SK-N-SH (cell line): ENCODE data around the gene SPG11. TPM values are rescaled to one million over a fixed set of nuclear protein-coding genes. Genes with fewer than 3 reads are reported as not detected.

Source experiments
- CTCF ChIA-PET: fragments of 300-600, 350-600 bp; formaldehyde crosslinking; extraction: SDS; loops from one replicate; lab custom pipeline; 2021; lab: Yijun Ruan, JAX
- POLR2A ChIA-PET: fragments of 350-600 bp; sonication (Branson Sonifier 250); formaldehyde crosslinking; extraction: SDS; loops from one replicate; lab custom pipeline; 2020; ENCODE audit warnings: antibody characterized with exemption, inconsistent platforms; lab: Yijun Ruan, JAX
- DNase-seq: peaks from one replicate; pipeline ENCODE4 v3.0.0; 2012
- H2AFZ ChIP-seq: fragments of 200-600 bp; sonication (generic); 2 replicates; pipeline ENCODE4 v1.8.1; 2016; ENCODE audit warnings: antibody characterized with exemption, mild to moderate bottlenecking, low read depth
- H3F3A ChIP-seq: fragments of 200-600 bp; sonication (generic); replicated peaks from 2 replicates; pipeline ENCODE3; 2016; ENCODE audit warnings: antibody characterized with exemption, mild to moderate bottlenecking; ENCODE audit not compliant: insufficient read depth
- H3K27ac ChIP-seq, 2 experiments: fragments of 200-500 bp in 1 of 2; fragments of 200-600 bp in 1 of 2; sonication (Bioruptor generic) in 1 of 2; sonication (generic), shearing (Covaris generic) in 1 of 2; 2 replicates each; pipeline versions ENCODE4 v1.5.1 to v1.6.1; 2014 to 2016; ENCODE audit warnings: low read depth in 2 of 2, inconsistent platforms in 1 of 2, low read length in 1 of 2, mild to moderate bottlenecking in 1 of 2, mixed read lengths in 1 of 2
- H3K27me3 ChIP-seq: fragments of 200-600 bp; sonication (generic), shearing (Covaris generic); 2 replicates; pipeline ENCODE4 v1.6.1; 2016; ENCODE audit warnings: mixed run types; ENCODE audit not compliant: insufficient read depth
- H3K36me3 ChIP-seq, 2 experiments: fragments of 200-500 bp in 1 of 2; fragments of 200-600 bp in 1 of 2; sonication (Bioruptor generic) in 1 of 2; sonication (generic) in 1 of 2; replicated peaks in 1 of 2; 2 replicates each; pipeline versions ENCODE3 to v1.5.1; 2014 to 2016; ENCODE audit warnings: low read length in 1 of 2, mild to moderate bottlenecking in 1 of 2; ENCODE audit not compliant: insufficient read depth in 2 of 2, control insufficient read depth in 1 of 2
- H3K4me1 ChIP-seq, 2 experiments: fragments of 200-500 bp in 1 of 2; fragments of 200-600 bp in 1 of 2; sonication (Bioruptor generic) in 1 of 2; sonication (generic), shearing (Covaris generic) in 1 of 2; 2 replicates each; pipeline versions ENCODE4 v1.5.1 to v1.6.1; 2014 to 2016; ENCODE audit warnings: low read depth in 1 of 2, low read length in 1 of 2, mixed run types in 1 of 2; ENCODE audit not compliant: insufficient read depth in 2 of 2, control insufficient read depth in 1 of 2
- H3K4me2 ChIP-seq: fragments of 200-600 bp; sonication (generic), shearing (Covaris generic); 2 replicates; pipeline ENCODE4 v1.6.1; 2017; ENCODE audit warnings: mixed run types
- H3K4me3 ChIP-seq, 2 experiments: fragments of 200-500 bp in 1 of 2; fragments of 200-600 bp in 1 of 2; sonication (Bioruptor generic) in 1 of 2; sonication (generic), shearing (Covaris generic) in 1 of 2; 2 replicates each; pipeline versions ENCODE4 v1.5.1 to v1.8.1; 2014 to 2016; ENCODE audit warnings: low read depth in 2 of 2, inconsistent platforms in 1 of 2, low read length in 1 of 2, mild to moderate bottlenecking in 1 of 2, mixed read lengths in 1 of 2, moderate library complexity in 1 of 2
- H3K79me2 ChIP-seq: fragments of 200-600 bp; sonication (generic); 2 replicates; pipeline ENCODE4 v1.8.1; 2017; ENCODE audit warnings: mild to moderate bottlenecking; ENCODE audit not compliant: insufficient read depth
- H3K9ac ChIP-seq: fragments of 200-600 bp; sonication (generic); 2 replicates; pipeline ENCODE4 v1.6.1; 2017; ENCODE audit warnings: mixed run types
- H3K9me2 ChIP-seq: fragments of 200-600 bp; sonication (generic); 2 replicates; pipeline ENCODE4 v1.6.1; 2017; ENCODE audit warnings: mixed run types
- H3K9me3 ChIP-seq: fragments of 200-600 bp; sonication (generic); 2 replicates; pipeline ENCODE4 v1.6.1; 2017; ENCODE audit warnings: mixed run types, mild to moderate bottlenecking, moderate library complexity
- H4K20me1 ChIP-seq: fragments of 200-600 bp; sonication (generic); 2 replicates; pipeline ENCODE4 v1.6.1; 2017; ENCODE audit warnings: mild to moderate bottlenecking, mixed run types; ENCODE audit not compliant: insufficient read depth
- ELF1 ChIP-seq: IDR thresholded peaks from 2 replicates; pipeline ENCODE4 v1.4.0; 2012
- FOSL2 ChIP-seq: IDR thresholded peaks from 2 replicates; pipeline ENCODE4 v1.4.0; 2012; ENCODE audit warnings: low read depth, mild to moderate bottlenecking, moderate library complexity, borderline replicate concordance
- FOXM1 ChIP-seq: IDR thresholded peaks from 2 replicates; pipeline ENCODE4 v1.4.0; 2012; ENCODE audit warnings: low read depth, mild to moderate bottlenecking
- GABPA ChIP-seq: IDR thresholded peaks from 2 replicates; pipeline ENCODE4 v1.4.0; 2012; ENCODE audit warnings: low read depth, mild to moderate bottlenecking
- JUND ChIP-seq: IDR thresholded peaks from 2 replicates; pipeline ENCODE4 v1.4.0; 2012
- MXI1 ChIP-seq: IDR thresholded peaks from 2 replicates; pipeline ENCODE4 v1.6.1; 2012; ENCODE audit warnings: mild to moderate bottlenecking, low read depth, low read length, improper control_type of control experiment
- RFX5 ChIP-seq: IDR thresholded peaks from 2 replicates; pipeline ENCODE4 v1.6.1; 2012; ENCODE audit warnings: mild to moderate bottlenecking, improper control_type of control experiment, low read length
- TEAD4 ChIP-seq: IDR thresholded peaks from 2 replicates; pipeline ENCODE4 v1.4.0; 2012; ENCODE audit warnings: mild to moderate bottlenecking, borderline replicate concordance; ENCODE audit not compliant: insufficient read depth
- whole genome bisulfite sequencing: methylation state at CpG from one replicate; pipeline ENCODE4 v1.1.6; 2017; ENCODE audit warnings: low lambda C conversion rate; 5-methylcytosine and 5-hydroxymethylcytosine counted together
- polyA plus RNA-seq, 3 experiments: library from polyadenylated mRNA; depleted of rRNA; stranded (reverse); fragments of >200 nt; gene quantifications; 2 replicates each; pipeline ENCODE4 v1.2.3, GENCODE V29; 2012
- TF ChIP-seq, protein P1 (sequence below): fragments of 200-600 bp; sonication (generic); IDR thresholded peaks from 2 replicates; pipeline ENCODE4 v1.6.1; 2017; ENCODE audit warnings: antibody characterized with exemption, mild to moderate bottlenecking, moderate library complexity
- TF ChIP-seq, protein P2 (sequence below): IDR thresholded peaks from 2 replicates; pipeline ENCODE4; 2012
- TF ChIP-seq, protein P3 (sequence below): fragments of 150-350 bp; IDR thresholded peaks from 2 replicates; pipeline ENCODE4 v1.6.1; 2016; ENCODE audit warnings: mild to moderate bottlenecking, low read depth, low read length
- TF ChIP-seq, protein P4 (sequence below): IDR thresholded peaks from 2 replicates; pipeline ENCODE4 v1.6.1; 2012; ENCODE audit warnings: mild to moderate bottlenecking, low read depth, low read length, moderate library complexity

The SPG11 gene
- polyA plus RNA-seq, 1 of the 3 experiments (the other 2 are of a cell fraction), result 36.3 TPM

DNA sequence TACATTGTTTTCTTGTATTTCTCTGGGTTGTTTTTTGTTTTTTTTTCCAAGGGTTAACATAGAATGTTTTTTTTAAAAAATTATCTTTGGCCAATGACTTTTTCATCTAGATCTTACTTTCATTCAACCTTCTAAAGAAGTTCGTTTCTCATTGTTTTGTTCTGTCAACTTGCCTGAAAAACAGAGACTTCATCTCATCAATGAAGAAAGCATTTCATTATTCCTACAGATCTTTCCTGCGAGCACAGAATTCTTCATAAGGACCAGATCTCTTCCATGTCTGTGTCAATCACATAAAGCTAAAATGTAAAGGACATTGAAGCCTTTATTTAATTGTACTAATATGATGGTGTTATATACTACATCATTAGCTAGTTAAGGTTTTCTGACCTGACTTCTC is 136.2 kb downstream of the SPG11 start:
- Histone ChIP-seq H3K4me1 (no peaks in the 10 kb centered on the region), H3K79me2 (peaks cover 5% of the 10 kb centered on the region; the same call in 1 of the 2 replicates), H3K4me2 (no peak overlapping the region), H2AFZ (no peak overlapping the region), H3F3A (peaks cover 23% of the 10 kb centered on the region), H3K27ac (no peak overlapping the region), H3K9me2 (no peaks in the 10 kb centered on the region), H3K27me3 (no peaks in the 10 kb centered on the region), H3K9me3 (no peaks in the 10 kb centered on the region), H3K36me3 (peaks cover 35 to 39% of the 10 kb centered on the region in 2 experiments), H3K9ac (no peak overlapping the region), H3K4me3 (no peak overlapping the region), H4K20me1 (no peaks in the 10 kb centered on the region)
- ChIA-PET POLR2A (no interaction called here), CTCF (interaction anchor here (1.7 kb wide), 1 partner anchor 623 kb away, joined by 4 read pairs; no protein-coding TSS in a partner anchor)
- no peak for DNase-seq
- 97% methylated on average over 2 of the region's 2 CpGs for WGBS
- TF ChIP-seq FOXM1 (no peak), JUND (no peak), RFX5 (no peak), TEAD4 (no peak), GABPA (no peak), FOSL2 (no peak), MXI1 (no peak), ELF1 (no peak)
- TF ChIP-seq, protein P1, sequence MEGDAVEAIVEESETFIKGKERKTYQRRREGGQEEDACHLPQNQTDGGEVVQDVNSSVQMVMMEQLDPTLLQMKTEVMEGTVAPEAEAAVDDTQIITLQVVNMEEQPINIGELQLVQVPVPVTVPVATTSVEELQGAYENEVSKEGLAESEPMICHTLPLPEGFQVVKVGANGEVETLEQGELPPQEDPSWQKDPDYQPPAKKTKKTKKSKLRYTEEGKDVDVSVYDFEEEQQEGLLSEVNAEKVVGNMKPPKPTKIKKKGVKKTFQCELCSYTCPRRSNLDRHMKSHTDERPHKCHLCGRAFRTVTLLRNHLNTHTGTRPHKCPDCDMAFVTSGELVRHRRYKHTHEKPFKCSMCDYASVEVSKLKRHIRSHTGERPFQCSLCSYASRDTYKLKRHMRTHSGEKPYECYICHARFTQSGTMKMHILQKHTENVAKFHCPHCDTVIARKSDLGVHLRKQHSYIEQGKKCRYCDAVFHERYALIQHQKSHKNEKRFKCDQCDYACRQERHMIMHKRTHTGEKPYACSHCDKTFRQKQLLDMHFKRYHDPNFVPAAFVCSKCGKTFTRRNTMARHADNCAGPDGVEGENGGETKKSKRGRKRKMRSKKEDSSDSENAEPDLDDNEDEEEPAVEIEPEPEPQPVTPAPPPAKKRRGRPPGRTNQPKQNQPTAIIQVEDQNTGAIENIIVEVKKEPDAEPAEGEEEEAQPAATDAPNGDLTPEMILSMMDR, result no peak
- TF ChIP-seq, protein P2, sequence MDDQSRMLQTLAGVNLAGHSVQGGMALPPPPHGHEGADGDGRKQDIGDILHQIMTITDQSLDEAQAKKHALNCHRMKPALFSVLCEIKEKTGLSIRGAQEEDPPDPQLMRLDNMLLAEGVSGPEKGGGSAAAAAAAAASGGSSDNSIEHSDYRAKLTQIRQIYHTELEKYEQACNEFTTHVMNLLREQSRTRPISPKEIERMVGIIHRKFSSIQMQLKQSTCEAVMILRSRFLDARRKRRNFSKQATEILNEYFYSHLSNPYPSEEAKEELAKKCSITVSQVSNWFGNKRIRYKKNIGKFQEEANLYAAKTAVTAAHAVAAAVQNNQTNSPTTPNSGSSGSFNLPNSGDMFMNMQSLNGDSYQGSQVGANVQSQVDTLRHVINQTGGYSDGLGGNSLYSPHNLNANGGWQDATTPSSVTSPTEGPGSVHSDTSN, result no peak
- TF ChIP-seq, protein P3, sequence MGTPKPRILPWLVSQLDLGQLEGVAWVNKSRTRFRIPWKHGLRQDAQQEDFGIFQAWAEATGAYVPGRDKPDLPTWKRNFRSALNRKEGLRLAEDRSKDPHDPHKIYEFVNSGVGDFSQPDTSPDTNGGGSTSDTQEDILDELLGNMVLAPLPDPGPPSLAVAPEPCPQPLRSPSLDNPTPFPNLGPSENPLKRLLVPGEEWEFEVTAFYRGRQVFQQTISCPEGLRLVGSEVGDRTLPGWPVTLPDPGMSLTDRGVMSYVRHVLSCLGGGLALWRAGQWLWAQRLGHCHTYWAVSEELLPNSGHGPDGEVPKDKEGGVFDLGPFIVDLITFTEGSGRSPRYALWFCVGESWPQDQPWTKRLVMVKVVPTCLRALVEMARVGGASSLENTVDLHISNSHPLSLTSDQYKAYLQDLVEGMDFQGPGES, result no peak
- TF ChIP-seq, protein P4, sequence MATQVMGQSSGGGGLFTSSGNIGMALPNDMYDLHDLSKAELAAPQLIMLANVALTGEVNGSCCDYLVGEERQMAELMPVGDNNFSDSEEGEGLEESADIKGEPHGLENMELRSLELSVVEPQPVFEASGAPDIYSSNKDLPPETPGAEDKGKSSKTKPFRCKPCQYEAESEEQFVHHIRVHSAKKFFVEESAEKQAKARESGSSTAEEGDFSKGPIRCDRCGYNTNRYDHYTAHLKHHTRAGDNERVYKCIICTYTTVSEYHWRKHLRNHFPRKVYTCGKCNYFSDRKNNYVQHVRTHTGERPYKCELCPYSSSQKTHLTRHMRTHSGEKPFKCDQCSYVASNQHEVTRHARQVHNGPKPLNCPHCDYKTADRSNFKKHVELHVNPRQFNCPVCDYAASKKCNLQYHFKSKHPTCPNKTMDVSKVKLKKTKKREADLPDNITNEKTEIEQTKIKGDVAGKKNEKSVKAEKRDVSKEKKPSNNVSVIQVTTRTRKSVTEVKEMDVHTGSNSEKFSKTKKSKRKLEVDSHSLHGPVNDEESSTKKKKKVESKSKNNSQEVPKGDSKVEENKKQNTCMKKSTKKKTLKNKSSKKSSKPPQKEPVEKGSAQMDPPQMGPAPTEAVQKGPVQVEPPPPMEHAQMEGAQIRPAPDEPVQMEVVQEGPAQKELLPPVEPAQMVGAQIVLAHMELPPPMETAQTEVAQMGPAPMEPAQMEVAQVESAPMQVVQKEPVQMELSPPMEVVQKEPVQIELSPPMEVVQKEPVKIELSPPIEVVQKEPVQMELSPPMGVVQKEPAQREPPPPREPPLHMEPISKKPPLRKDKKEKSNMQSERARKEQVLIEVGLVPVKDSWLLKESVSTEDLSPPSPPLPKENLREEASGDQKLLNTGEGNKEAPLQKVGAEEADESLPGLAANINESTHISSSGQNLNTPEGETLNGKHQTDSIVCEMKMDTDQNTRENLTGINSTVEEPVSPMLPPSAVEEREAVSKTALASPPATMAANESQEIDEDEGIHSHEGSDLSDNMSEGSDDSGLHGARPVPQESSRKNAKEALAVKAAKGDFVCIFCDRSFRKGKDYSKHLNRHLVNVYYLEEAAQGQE, result no peak
